Endothelial cell (in vitro differentiated cells): ENCODE data around the gene THY1. TPM values are rescaled to one million over a fixed set of nuclear protein-coding genes. Genes with fewer than 3 reads are reported as not detected.

Source experiments
- DNase-seq: peaks from one replicate; pipeline ENCODE4 v3.0.0; 2021; ENCODE audit warnings: low spot score
- H3K27ac Mint-ChIP-seq: one replicate; pipeline ENCODE4 v1.8.0; 2021; ENCODE audit warnings: mixed read lengths, inconsistent platforms; ENCODE audit not compliant: unreplicated experiment
- H3K27me3 Mint-ChIP-seq: one replicate; pipeline ENCODE4 v1.8.0; 2021; ENCODE audit warnings: mild to moderate bottlenecking, moderate library complexity, mixed read lengths, inconsistent platforms; ENCODE audit not compliant: unreplicated experiment
- H3K36me3 Mint-ChIP-seq: one replicate; pipeline ENCODE4 v1.8.0; 2021; ENCODE audit warnings: mild to moderate bottlenecking, low read depth, mixed read lengths, inconsistent platforms; ENCODE audit not compliant: unreplicated experiment
- H3K4me1 Mint-ChIP-seq: one replicate; pipeline ENCODE4 v1.8.0; 2021; ENCODE audit warnings: mild to moderate bottlenecking, mixed read lengths, inconsistent platforms; ENCODE audit not compliant: unreplicated experiment
- H3K4me3 Mint-ChIP-seq: one replicate; pipeline ENCODE4 v1.8.0; 2021; ENCODE audit warnings: mild to moderate bottlenecking, mixed read lengths, inconsistent platforms; ENCODE audit not compliant: unreplicated experiment
- H3K9me3 Mint-ChIP-seq: one replicate; pipeline ENCODE4 v1.8.0; 2021; ENCODE audit warnings: mixed read lengths, inconsistent platforms; ENCODE audit not compliant: unreplicated experiment
- CTCF ChIP-seq: fragments of 200-600 bp; sonication (generic); IDR thresholded peaks from one replicate; pipeline ENCODE4 v1.5.0; 2021; ENCODE audit warnings: antibody characterized with exemption; ENCODE audit not compliant: unreplicated experiment
- total RNA-seq: library from RNA; stranded (reverse); fragmentation: NEBNext Ultra II Directional; extraction: Animal tissue kit (Norgen Biotek cat#: 25700); gene quantifications from one replicate; pipeline ENCODE4 v1.2.1, GENCODE V29; 2021; ENCODE audit not compliant: unreplicated experiment

Gene THY1
- total RNA-seq, 1 donor from 2014 or later = 526 TPM

- DNase-seq = no peak
- peaks cover 10% of the 10 kb centered on the region for H3K27me3 Mint-ChIP-seq
- H3K27ac Mint-ChIP-seq = no peak overlapping the region
- H3K4me3 Mint-ChIP-seq = no peak overlapping the region
- H3K9me3 Mint-ChIP-seq = no peaks in the 10 kb centered on the region
- H3K36me3 Mint-ChIP-seq = peaks cover 17% of the 10 kb centered on the region
- no peak for TF ChIP-seq CTCF
- H3K4me1 Mint-ChIP-seq = peaks cover 36% of the 10 kb centered on the region
Measured at GRCh38 chr11:119414734-119415133, 8.2 kb downstream of the THY1 start.

- peaks cover 10% of the 10 kb centered on the region for H3K27me3 Mint-ChIP-seq
- no peaks in the 10 kb centered on the region for H3K9me3 Mint-ChIP-seq
- no peak overlapping the region for H3K4me3 Mint-ChIP-seq
- DNase-seq = no peak
- H3K36me3 Mint-ChIP-seq = peaks cover 12% of the 10 kb centered on the region
- H3K27ac Mint-ChIP-seq = no peak overlapping the region
- TF ChIP-seq CTCF = no peak
- H3K4me1 Mint-ChIP-seq = peaks cover 32% of the 10 kb centered on the region
Measured at GRCh38 chr11:119414321-119414720, 8.7 kb downstream of the THY1 start.

DNA sequence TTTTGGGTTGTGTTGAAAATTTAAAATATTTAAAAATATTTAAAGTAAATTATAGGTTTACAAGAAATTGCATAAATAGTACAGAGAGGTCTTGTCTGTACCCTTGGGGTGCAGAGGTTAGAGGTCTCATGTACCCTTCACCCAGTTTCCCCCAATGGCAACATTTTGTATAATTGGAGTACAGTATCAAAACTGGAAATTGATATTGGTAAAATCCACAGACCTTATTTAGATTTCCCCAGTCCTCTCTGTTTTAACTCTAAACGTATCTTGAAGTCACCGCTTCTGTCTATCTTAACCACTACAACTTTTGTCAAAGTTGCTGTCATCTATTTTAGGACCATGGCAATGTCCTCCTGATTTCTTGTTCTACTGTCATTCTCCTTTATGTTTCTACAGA is 10.9 kb downstream of the THY1 start:
- Mint-ChIP-seq H3K27me3 (peaks cover 8% of the 10 kb centered on the region), H3K4me1 (peaks cover 11% of the 10 kb centered on the region)

GRCh38 chr11:119410501-119410900 is 12.5 kb downstream of the THY1 start:
- no peak for TF ChIP-seq CTCF
- Mint-ChIP-seq H3K4me3 (no peak overlapping the region), H3K4me1 (no peaks in the 10 kb centered on the region), H3K9me3 (no peaks in the 10 kb centered on the region), H3K27me3 (peaks cover 6% of the 10 kb centered on the region), H3K27ac (no peak overlapping the region), H3K36me3 (no peaks in the 10 kb centered on the region)
- no peak for DNase-seq

More for the DNA sequence above, 10.9 kb downstream of the THY1 start:
- DNase-seq = no peak
- H3K27ac Mint-ChIP-seq = no peak overlapping the region
- H3K36me3 Mint-ChIP-seq = no peaks in the 10 kb centered on the region
- H3K4me3 Mint-ChIP-seq = no peak overlapping the region
- H3K9me3 Mint-ChIP-seq = no peaks in the 10 kb centered on the region
- no peak for TF ChIP-seq CTCF

GRCh38 chr11:119409731-119410130 is 13.2 kb downstream of the THY1 start:
- Mint-ChIP-seq H3K4me3 (no peak overlapping the region), H3K27ac (no peak overlapping the region), H3K36me3 (no peaks in the 10 kb centered on the region), H3K9me3 (no peaks in the 10 kb centered on the region), H3K27me3 (peaks cover 4% of the 10 kb centered on the region), H3K4me1 (no peaks in the 10 kb centered on the region)
- no peak for DNase-seq
- no peak for TF ChIP-seq CTCF
